Keratinocyte (primary cell): Measurements from ENCODE around the gene MED25. TPM values are rescaled to one million over a fixed set of nuclear protein-coding genes. Genes with fewer than 3 reads are reported as not detected.
A peak's percentile ranks its signal among the peaks of the same experiment; 100 is the strongest.

ENCODE experiments used
- DNase-seq: peaks from one replicate; pipeline ENCODE4 v3.0.0-alpha.2; 2011; ENCODE audit warnings: low read depth, missing footprints, low spot score
- FAIRE-seq: peaks from 2 replicates; lab custom pipeline; 2011; peaks lifted over from hg19 to GRCh38; lab: Jason Lieb, UNC
- H2AFZ ChIP-seq: 2 replicates; pipeline ENCODE4 v1.6.0; 2012; ENCODE audit warnings: low read length, control low read depth, inconsistent platforms; ENCODE audit not compliant: control insufficient read depth
- H3K27ac ChIP-seq: 2 replicates; pipeline ENCODE4 v1.5.1; 2011; ENCODE audit warnings: low read length; ENCODE audit not compliant: control insufficient read depth, insufficient read depth
- H3K27me3 ChIP-seq: 3 replicates; pipeline ENCODE4 v1.6.0; 2011; ENCODE audit warnings: low read length; ENCODE audit not compliant: control insufficient read depth, insufficient read depth; ENCODE audit errors: extremely low read depth
- H3K36me3 ChIP-seq, 2 experiments: 2 replicates in 1 of 2; 3 replicates in 1 of 2; pipeline ENCODE4 v1.5.1; 2011; ENCODE audit warnings: low read length in 2 of 2, mild to moderate bottlenecking in 1 of 2; ENCODE audit not compliant: control insufficient read depth in 2 of 2, insufficient read depth in 2 of 2; ENCODE audit errors: extremely low read depth in 1 of 2
- H3K4me1 ChIP-seq: 3 replicates; pipeline ENCODE4 v1.5.1; 2011; ENCODE audit warnings: low read length; ENCODE audit not compliant: control insufficient read depth, insufficient read depth; ENCODE audit errors: extremely low read depth
- H3K4me2 ChIP-seq: 3 replicates; pipeline ENCODE4 v1.6.0; 2011; ENCODE audit warnings: low read depth, low read length; ENCODE audit not compliant: control insufficient read depth, insufficient read depth; ENCODE audit errors: extremely low read depth
- H3K4me3 ChIP-seq, 3 experiments: fragments of 200-600 bp in 1 of 3; sonication (generic) in 1 of 3; 2 replicates in 2 of 3; 3 replicates in 1 of 3; pipeline ENCODE4 v1.5.1; 2011 to 2016; ENCODE audit warnings: low read length in 3 of 3, mild to moderate bottlenecking in 3 of 3, control low read depth in 2 of 3, inconsistent platforms in 1 of 3, low read depth in 1 of 3, mixed read lengths in 1 of 3, mixed run types in 1 of 3, moderate library complexity in 1 of 3; ENCODE audit not compliant: control insufficient read depth in 2 of 3, insufficient read depth in 2 of 3; ENCODE audit errors: extremely low read depth in 1 of 3
- H3K79me2 ChIP-seq: 2 replicates; pipeline ENCODE4 v1.6.0; 2012; ENCODE audit warnings: low read length; ENCODE audit not compliant: control insufficient read depth, insufficient read depth
- H3K9ac ChIP-seq: 3 replicates; pipeline ENCODE4 v1.6.0; 2011; ENCODE audit warnings: low read length; ENCODE audit not compliant: control insufficient read depth, insufficient read depth; ENCODE audit errors: extremely low read depth
- H3K9me1 ChIP-seq: 3 replicates; pipeline ENCODE4 v1.6.0; 2011; ENCODE audit warnings: low read length; ENCODE audit not compliant: control insufficient read depth, insufficient read depth; ENCODE audit errors: extremely low read depth
- H3K9me3 ChIP-seq: 2 replicates; pipeline ENCODE4 v1.5.1; 2012; ENCODE audit warnings: low read depth, low read length; ENCODE audit not compliant: control insufficient read depth
- H4K20me1 ChIP-seq: 3 replicates; pipeline ENCODE4 v1.6.0; 2011; ENCODE audit warnings: low read length; ENCODE audit not compliant: control insufficient read depth, insufficient read depth; ENCODE audit errors: extremely low read depth
- EZH2 ChIP-seq: IDR thresholded peaks from one replicate; pipeline ENCODE4 v1.6.1; 2012; ENCODE audit warnings: inconsistent platforms, mild to moderate bottlenecking, low read length, moderate library complexity
- dilution Hi-C: fragments of 300-500 bp; cut with MboI; formaldehyde crosslinking; loops from one replicate; pipeline ENCODE4 v1.7.0; 2020; ENCODE audit warnings: low sequenced_read_pairs; ENCODE audit not compliant: extremely low pct_ligation_motif_present
- polyA plus RNA-seq, 5 experiments: library from polyadenylated mRNA; depleted of rRNA in 3 of 5; stranded (reverse) in 3 of 5; stranded (forward) in 1 of 5; unstranded in 1 of 5; fragments of >200 nt; gene quantifications; 1 replicate in 1 of 5; 2 replicates in 3 of 5; 3 replicates in 1 of 5; pipeline versions ENCODE4 v1.2.1 to v1.2.3, GENCODE V29; 2011 to 2012; ENCODE audit warnings: missing spikeins in 2 of 5, low read depth in 1 of 5, low replicate concordance in 1 of 5
- TF ChIP-seq, protein P1 (sequence below), 3 experiments: IDR thresholded peaks in 1 of 3; conservative IDR thresholded peaks in 1 of 3; optimal IDR thresholded peaks in 1 of 3; 2 replicates in 2 of 3; 3 replicates in 1 of 3; pipeline versions ENCODE3 to v1.5.1; 2011; ENCODE audit warnings: low read length in 3 of 3, mild to moderate bottlenecking in 3 of 3, moderate library complexity in 2 of 3, control low read depth in 1 of 3, inconsistent platforms in 1 of 3; ENCODE audit not compliant: insufficient read depth in 2 of 3; ENCODE audit errors: extremely low read depth in 1 of 3

The MED25 gene
- polyA plus RNA-seq, 1 donor (not counting 4 experiments of a cell fraction or from before 2014, with no cell fraction given) = 12.5 TPM

GRCh38 chr19:49876422-49877019, 58.4 kb downstream of the MED25 start:
- no peaks in the 10 kb centered on the region for H3K9me1 ChIP-seq
- peak overlapping the region; percentile 92 to 95 (median 94) for H3K4me3 ChIP-seq
- TF ChIP-seq, protein P1, sequence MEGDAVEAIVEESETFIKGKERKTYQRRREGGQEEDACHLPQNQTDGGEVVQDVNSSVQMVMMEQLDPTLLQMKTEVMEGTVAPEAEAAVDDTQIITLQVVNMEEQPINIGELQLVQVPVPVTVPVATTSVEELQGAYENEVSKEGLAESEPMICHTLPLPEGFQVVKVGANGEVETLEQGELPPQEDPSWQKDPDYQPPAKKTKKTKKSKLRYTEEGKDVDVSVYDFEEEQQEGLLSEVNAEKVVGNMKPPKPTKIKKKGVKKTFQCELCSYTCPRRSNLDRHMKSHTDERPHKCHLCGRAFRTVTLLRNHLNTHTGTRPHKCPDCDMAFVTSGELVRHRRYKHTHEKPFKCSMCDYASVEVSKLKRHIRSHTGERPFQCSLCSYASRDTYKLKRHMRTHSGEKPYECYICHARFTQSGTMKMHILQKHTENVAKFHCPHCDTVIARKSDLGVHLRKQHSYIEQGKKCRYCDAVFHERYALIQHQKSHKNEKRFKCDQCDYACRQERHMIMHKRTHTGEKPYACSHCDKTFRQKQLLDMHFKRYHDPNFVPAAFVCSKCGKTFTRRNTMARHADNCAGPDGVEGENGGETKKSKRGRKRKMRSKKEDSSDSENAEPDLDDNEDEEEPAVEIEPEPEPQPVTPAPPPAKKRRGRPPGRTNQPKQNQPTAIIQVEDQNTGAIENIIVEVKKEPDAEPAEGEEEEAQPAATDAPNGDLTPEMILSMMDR (optimal IDR thresholded peaks at IDR 0.05 in 1 of 3, IDR thresholded peaks at IDR 0.05 in 1 of 3, conservative IDR thresholded peaks at IDR 0.05 in 1 of 3; ENCODE audit: extremely low read depth in 1 of 3, insufficient read depth in 2 of 3, low read length in 3 of 3) = no peak
- no peak for TF ChIP-seq EZH2
- dilution Hi-C loops = no loop called here
- peak overlapping the region; percentile 100 for H3K27ac ChIP-seq
- H3K36me3 ChIP-seq = peaks cover 22 to 23% of the 10 kb centered on the region in 2 experiments
- H3K9me3 ChIP-seq = no peaks in the 10 kb centered on the region
- H3K27me3 ChIP-seq = no peaks in the 10 kb centered on the region
- DNase-seq (peak; percentile 90), FAIRE-seq (peak; percentile 75)
- H3K79me2 ChIP-seq = peaks cover 36% of the 10 kb centered on the region
- H2AFZ ChIP-seq = peak overlapping the region; percentile 99
- peak overlapping the region; percentile 98 for H3K4me2 ChIP-seq
- H4K20me1 ChIP-seq = no peaks in the 10 kb centered on the region
- H3K4me1 ChIP-seq = peaks cover 23% of the 10 kb centered on the region
- H3K9ac ChIP-seq = peak overlapping the region; percentile 99

GRCh38 chr19:49877020-49877878, 59.2 kb downstream of the MED25 start, which contains the start of the genes AKT1S1 and TBC1D17:
TSS of gene AKT1S1 (minus strand) at chr19:49877355. CDS start at chr19:49873295, 4,060 bp downstream.
TSS of gene TBC1D17 (plus strand) at chr19:49877702. CDS start at chr19:49877724, 22 bp downstream.
- Histone ChIP-seq H4K20me1 (no peaks in the 10 kb centered on the region), H3K9me1 (no peaks in the 10 kb centered on the region), H3K36me3 (peaks cover 22 to 23% of the 10 kb centered on the region in 2 experiments), H3K4me3 (peak within 1 kb of the TSS; percentile 92 to 95 (median 94)), H2AFZ (peak within 1 kb of the TSS; percentile 99), H3K9me3 (no peaks in the 10 kb centered on the region), H3K9ac (peak within 1 kb of the TSS; percentile 99), H3K4me1 (peaks cover 23% of the 10 kb centered on the region), H3K27me3 (no peaks in the 10 kb centered on the region), H3K27ac (peak within 1 kb of the TSS; percentile 100), H3K4me2 (peak within 1 kb of the TSS; percentile 98), H3K79me2 (peaks cover 36% of the 10 kb centered on the region)
- dilution Hi-C loops = no loop called here
- TF ChIP-seq EZH2 = no peak
- TF ChIP-seq, protein P1 (optimal IDR thresholded peaks at IDR 0.05 in 1 of 3, IDR thresholded peaks at IDR 0.05 in 1 of 3, conservative IDR thresholded peaks at IDR 0.05 in 1 of 3; ENCODE audit: extremely low read depth in 1 of 3, insufficient read depth in 2 of 3, low read length in 3 of 3) = no peak
- DNase-seq (peak; percentile 99), FAIRE-seq (peak; percentile 94)
